ENCODE data around the gene TRAF5. TPM values are rescaled to one million over a fixed set of nuclear protein-coding genes. Genes with fewer than 3 reads are reported as not detected.

TRAF5 gene
- total and polyA plus RNA-seq, 11 donors = 1.3 to 8.8 (median 2.1) TPM

DNA sequence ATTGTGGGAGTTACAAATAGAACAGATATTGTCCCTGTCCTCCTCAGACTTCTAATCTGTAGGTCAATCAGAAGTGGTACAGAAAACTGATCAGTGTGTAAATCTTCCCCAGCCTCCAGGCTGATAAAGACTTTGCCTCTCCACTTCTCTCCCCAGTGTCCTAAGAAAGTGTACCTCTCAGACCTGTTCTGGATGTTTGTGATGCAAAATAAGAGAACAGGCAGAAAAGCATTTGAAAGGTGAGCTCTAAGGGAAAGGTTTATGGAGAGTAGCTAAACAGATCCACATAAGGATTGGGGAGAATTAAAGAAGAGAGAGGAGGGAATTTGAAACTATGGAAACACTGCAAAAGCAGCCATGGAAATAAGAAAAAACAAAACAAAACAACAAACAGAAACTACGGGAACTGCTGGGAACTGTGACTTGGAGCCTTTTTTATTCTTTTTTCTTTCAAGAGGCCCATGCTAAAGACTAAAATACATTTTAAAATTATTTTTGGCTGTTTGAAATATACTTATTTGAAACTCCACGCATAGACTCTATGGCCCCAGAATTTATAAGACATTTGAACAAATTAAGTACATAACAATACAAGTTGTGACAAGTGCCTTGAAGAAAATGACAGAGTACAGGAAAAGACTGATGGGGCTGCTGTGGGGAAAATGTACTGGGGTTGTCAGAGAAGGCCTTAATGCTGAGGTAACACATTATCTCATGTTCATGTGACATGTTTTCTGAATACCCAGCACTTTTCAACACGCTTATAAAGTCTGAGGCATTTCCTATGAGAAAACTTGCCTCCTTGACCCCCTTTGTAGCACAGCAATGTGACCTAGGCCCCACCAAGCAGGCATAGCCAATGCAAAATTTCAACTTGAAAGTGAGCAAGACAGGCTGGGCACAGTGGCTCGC is 51.2 kb downstream of the TRAF5 start:
- Histone ChIP-seq H3K27me3 (no peaks in the 10 kb centered on the region), H3K36me3 (peaks cover 0 to 41% (median 12%) of the 10 kb centered on the region in 9 donors), H3K4me1 (peaks cover 0 to 14% (median 0%) of the 10 kb centered on the region in 12 donors), H3K27ac (peak overlapping the region in 1 of 12 donors; percentile 22), H3K4me3 (no peak overlapping the region), H3K9me3 (no peaks in the 10 kb centered on the region)
- ATAC-seq (no peak), DNase-seq (no peak)
- no peak for TF ChIP-seq POLR2A (IDR thresholded peaks at IDR 0.05)
- TF ChIP-seq, protein P1, sequence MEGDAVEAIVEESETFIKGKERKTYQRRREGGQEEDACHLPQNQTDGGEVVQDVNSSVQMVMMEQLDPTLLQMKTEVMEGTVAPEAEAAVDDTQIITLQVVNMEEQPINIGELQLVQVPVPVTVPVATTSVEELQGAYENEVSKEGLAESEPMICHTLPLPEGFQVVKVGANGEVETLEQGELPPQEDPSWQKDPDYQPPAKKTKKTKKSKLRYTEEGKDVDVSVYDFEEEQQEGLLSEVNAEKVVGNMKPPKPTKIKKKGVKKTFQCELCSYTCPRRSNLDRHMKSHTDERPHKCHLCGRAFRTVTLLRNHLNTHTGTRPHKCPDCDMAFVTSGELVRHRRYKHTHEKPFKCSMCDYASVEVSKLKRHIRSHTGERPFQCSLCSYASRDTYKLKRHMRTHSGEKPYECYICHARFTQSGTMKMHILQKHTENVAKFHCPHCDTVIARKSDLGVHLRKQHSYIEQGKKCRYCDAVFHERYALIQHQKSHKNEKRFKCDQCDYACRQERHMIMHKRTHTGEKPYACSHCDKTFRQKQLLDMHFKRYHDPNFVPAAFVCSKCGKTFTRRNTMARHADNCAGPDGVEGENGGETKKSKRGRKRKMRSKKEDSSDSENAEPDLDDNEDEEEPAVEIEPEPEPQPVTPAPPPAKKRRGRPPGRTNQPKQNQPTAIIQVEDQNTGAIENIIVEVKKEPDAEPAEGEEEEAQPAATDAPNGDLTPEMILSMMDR (IDR thresholded peaks at IDR 0.05) = no peak
- intact Hi-C loops (cut with DNase I) = loop anchor here in 1 of 10 donors (5.0 kb wide), 1 partner anchor 45 kb away; no protein-coding TSS in a partner anchor
- WGBS, 4 donors = 77 to 90% (median 79%) methylated on average over 4 of the region's 4 CpGs

GRCh38 chr1:211378844-211379243 is 52.2 kb downstream of the TRAF5 start:
- Histone ChIP-seq H3K4me1 (peaks cover 0 to 23% (median 5%) of the 10 kb centered on the region in 12 donors), H3K36me3 (peaks cover 0 to 31% (median 8%) of the 10 kb centered on the region in 9 donors), H3K9me3 (no peaks in the 10 kb centered on the region), H3K27ac (no peak overlapping the region), H3K4me3 (no peak overlapping the region), H3K27me3 (no peaks in the 10 kb centered on the region)
- no peak for ATAC-seq
- intact Hi-C loops (cut with DNase I) = loop anchor here in 1 of 10 donors (5.0 kb wide), 1 partner anchor 47 kb away; no protein-coding TSS in a partner anchor
- DNase-seq = no peak
- TF ChIP-seq POLR2A (IDR thresholded peaks at IDR 0.05) = no peak
- TF ChIP-seq, protein P1 (IDR thresholded peaks at IDR 0.05) = no peak
- 82 to 86% (median 84%) methylated on average over 4 of the region's 4 CpGs for WGBS, 4 donors

GRCh38 chr1:211379446-211379845 is 52.8 kb downstream of the TRAF5 start:
- DNase-seq (no peak), ATAC-seq (no peak)
- intact Hi-C loops (cut with DNase I) = loop anchor here in 1 of 10 donors (5.0 kb wide), 1 partner anchor 47 kb away; no protein-coding TSS in a partner anchor
- H3K27ac ChIP-seq = no peak overlapping the region
- no peaks in the 10 kb centered on the region for H3K27me3 ChIP-seq
- no peak for TF ChIP-seq POLR2A (IDR thresholded peaks at IDR 0.05)
- TF ChIP-seq, protein P1 (IDR thresholded peaks at IDR 0.05) = no peak
- peaks cover 0 to 25% (median 2%) of the 10 kb centered on the region in 9 donors for H3K36me3 ChIP-seq
- H3K4me3 ChIP-seq = no peak overlapping the region
- H3K4me1 ChIP-seq = peaks cover 0 to 23% (median 5%) of the 10 kb centered on the region in 12 donors
- H3K9me3 ChIP-seq = no peaks in the 10 kb centered on the region
